RWPE1 (cell line): Measurements from ENCODE around the gene C1orf105.

Experiments used
- CTCF ChIA-PET: fragments of 350-600 bp; sonication (Branson Sonifier 250); formaldehyde crosslinking; extraction: SDS; loops from one replicate; lab custom pipeline; 2021; lab: Yijun Ruan, JAX
- POLR2A ChIA-PET: fragments of 400-600 bp; formaldehyde crosslinking; extraction: SDS; loops from one replicate; lab custom pipeline; 2020; ENCODE audit warnings: antibody characterized with exemption; ENCODE audit not compliant: low non-redundant PET; lab: Yijun Ruan, JAX
- DNase-seq: peaks from one replicate; pipeline ENCODE4 v3.0.0; 2012; ENCODE audit warnings: low spot score
- H3K27ac ChIP-seq: fragments of 450-650 bp; 2 replicates; pipeline ENCODE4 v1.5.1; 2017
- TF ChIP-seq, protein P1 (sequence below): fragments of 450-650 bp; conservative IDR thresholded peaks from 2 replicates; pipeline ENCODE4 v1.5.1; 2017; ENCODE audit warnings: low read depth, mild to moderate bottlenecking

Gene C1orf105

GRCh38 chr1:172394141-172394751 lies 26.2 kb upstream of the C1orf105 start:
- TF ChIP-seq, protein P1, sequence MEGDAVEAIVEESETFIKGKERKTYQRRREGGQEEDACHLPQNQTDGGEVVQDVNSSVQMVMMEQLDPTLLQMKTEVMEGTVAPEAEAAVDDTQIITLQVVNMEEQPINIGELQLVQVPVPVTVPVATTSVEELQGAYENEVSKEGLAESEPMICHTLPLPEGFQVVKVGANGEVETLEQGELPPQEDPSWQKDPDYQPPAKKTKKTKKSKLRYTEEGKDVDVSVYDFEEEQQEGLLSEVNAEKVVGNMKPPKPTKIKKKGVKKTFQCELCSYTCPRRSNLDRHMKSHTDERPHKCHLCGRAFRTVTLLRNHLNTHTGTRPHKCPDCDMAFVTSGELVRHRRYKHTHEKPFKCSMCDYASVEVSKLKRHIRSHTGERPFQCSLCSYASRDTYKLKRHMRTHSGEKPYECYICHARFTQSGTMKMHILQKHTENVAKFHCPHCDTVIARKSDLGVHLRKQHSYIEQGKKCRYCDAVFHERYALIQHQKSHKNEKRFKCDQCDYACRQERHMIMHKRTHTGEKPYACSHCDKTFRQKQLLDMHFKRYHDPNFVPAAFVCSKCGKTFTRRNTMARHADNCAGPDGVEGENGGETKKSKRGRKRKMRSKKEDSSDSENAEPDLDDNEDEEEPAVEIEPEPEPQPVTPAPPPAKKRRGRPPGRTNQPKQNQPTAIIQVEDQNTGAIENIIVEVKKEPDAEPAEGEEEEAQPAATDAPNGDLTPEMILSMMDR: no peak
- H3K27ac ChIP-seq: no peak overlapping the region
- no peak for DNase-seq
- CTCF ChIA-PET: interaction anchor here (0.6 kb wide), 1 partner anchor 304 kb away, joined by 5 read pairs; no protein-coding TSS in a partner anchor
- POLR2A ChIA-PET: interaction anchor here (0.7 kb wide), 1 partner anchor 102 kb away, joined by 3 read pairs; no protein-coding TSS in a partner anchor

DNA sequence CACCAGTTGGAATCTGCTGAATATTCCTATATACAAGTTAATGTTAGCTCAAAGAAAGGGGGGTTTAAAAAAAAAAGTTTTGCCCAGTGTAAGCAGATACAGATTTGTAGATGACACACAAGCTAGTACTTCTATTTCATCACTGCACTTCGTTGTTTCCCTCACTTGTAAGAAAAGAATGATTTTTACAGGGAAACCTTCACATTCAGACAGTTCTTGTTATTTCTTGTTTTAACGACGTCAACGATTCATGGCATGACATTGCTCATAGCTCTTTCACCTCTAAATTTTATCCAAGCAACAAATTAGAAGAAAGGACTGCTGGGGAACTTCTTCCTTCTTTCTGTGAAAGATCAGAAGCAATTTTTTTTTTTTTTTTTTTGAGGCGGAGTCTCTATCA lies 25.7 kb upstream of the C1orf105 start:
- ChIA-PET CTCF (interaction anchor here (0.6 kb wide), 1 partner anchor 304 kb away, joined by 5 read pairs; no protein-coding TSS in a partner anchor), POLR2A (interaction anchor here (0.7 kb wide), 1 partner anchor 101 kb away, joined by 3 read pairs; no protein-coding TSS in a partner anchor)
- TF ChIP-seq, protein P1: no peak
- no peak for DNase-seq
- H3K27ac ChIP-seq: no peak overlapping the region

DNA sequence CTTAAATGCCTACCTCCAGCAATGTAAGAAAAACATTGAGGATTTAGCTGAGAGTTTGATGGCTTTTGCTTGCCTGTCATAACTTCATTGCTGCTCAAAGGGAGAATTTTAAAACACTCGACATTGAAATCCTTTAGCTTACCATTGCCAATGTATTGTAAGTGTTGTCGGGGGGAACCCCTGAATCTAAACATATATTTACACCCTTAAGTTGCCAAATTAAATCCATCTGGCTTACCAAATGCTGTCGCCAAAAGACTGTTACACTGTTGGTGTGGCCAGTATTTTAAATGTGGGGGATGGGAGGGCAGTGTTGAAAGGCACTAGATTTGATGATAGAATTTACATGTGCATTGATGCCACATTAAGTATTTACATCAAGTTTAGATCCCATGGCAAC lies 24.9 kb upstream of the C1orf105 start:
- TF ChIP-seq, protein P1: no peak
- DNase-seq: no peak
- no peak overlapping the region for H3K27ac ChIP-seq
- POLR2A ChIA-PET: no interaction called here
- CTCF ChIA-PET: interaction anchor here (0.6 kb wide), 1 partner anchor 48 kb away, joined by 4 read pairs; no protein-coding TSS in a partner anchor

DNA sequence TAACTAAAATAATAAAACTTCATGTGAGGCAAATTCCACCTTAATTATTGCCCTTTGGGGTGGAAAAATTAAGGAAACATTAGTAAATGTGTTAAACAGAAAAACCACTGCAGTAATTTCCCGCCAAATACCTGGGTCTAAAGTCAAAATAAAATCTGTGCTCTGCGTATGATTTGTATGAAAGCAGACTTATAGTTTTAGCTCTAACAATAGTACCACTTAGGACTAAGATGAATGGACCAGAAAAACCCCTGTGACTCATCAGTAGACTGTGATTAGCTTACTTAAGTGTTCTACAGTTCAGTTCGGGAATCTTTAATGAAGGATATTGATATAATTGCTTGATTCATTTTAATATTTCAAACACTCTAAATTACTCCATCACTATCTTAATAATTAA lies 23.3 kb upstream of the C1orf105 start:
- peak; percentile 29 for DNase-seq
- TF ChIP-seq, protein P1: no peak
- ChIA-PET POLR2A (no interaction called here), CTCF (no interaction called here)
- no peak overlapping the region for H3K27ac ChIP-seq

GRCh38 chr1:172397633-172398032 lies 22.9 kb upstream of the C1orf105 start:
- ChIA-PET CTCF (no interaction called here), POLR2A (no interaction called here)
- TF ChIP-seq, protein P1: no peak
- H3K27ac ChIP-seq: no peak overlapping the region
- no peak for DNase-seq

- TF ChIP-seq, protein P1: no peak
- no peak overlapping the region for H3K27ac ChIP-seq
- no peak for DNase-seq
- CTCF ChIA-PET: interaction anchor here (1.8 kb wide), 1 partner anchor 396 kb away, joined by 7 read pairs; no protein-coding TSS in a partner anchor
- POLR2A ChIA-PET: no interaction called here
Observed at GRCh38 chr1:172398193-172398592, 22.3 kb upstream of the C1orf105 start.
